Panc1 (cell line): ENCODE data around the gene CXorf58. TPM values are rescaled to one million over a fixed set of nuclear protein-coding genes. Genes with fewer than 3 reads are reported as not detected.

ENCODE experiments used
- ATAC-seq: fragments of 200-7000 bp; cut with Tn5 transposase; 2 replicates; pipeline ENCODE4 v1.9.1; 2020; ENCODE audit warnings: mild to moderate bottlenecking, moderate library complexity
- BruUV-seq: library from RNA; stranded (reverse); fragments of 400-500 nt; replicated peaks from 2 replicates; lab custom pipeline; 2021; lab: Mats Ljungman, UMichigan
- CTCF ChIA-PET: fragments of 300-600 bp; sonication (Branson Sonifier 250); formaldehyde crosslinking; loops from one replicate; lab custom pipeline; 2022; ENCODE audit warnings: antibody characterized with exemption; lab: Charles Lee
- POLR2A ChIA-PET: fragments of 300-600 bp; sonication (Branson Sonifier 250); formaldehyde crosslinking; loops from one replicate; lab custom pipeline; 2022; ENCODE audit warnings: antibody characterized with exemption; lab: Charles Lee
- DNase-seq: peaks from one replicate; pipeline ENCODE4 v3.0.0-alpha.2; 2010; ENCODE audit warnings: low read depth, low spot score
- H3K27ac ChIP-seq: 2 replicates; pipeline ENCODE4 v1.5.1; 2011; ENCODE audit warnings: mild to moderate bottlenecking, low read length, inconsistent platforms
- H3K27me3 ChIP-seq: fragments of 200-500 bp; sonication (Bioruptor generic); 2 replicates; pipeline ENCODE4 v1.6.0; 2014; ENCODE audit warnings: low read length, inconsistent platforms; ENCODE audit not compliant: control insufficient read depth, insufficient read depth
- H3K36me3 ChIP-seq: fragments of 200-500 bp; sonication (Bioruptor generic); 2 replicates; pipeline ENCODE4 v1.5.1; 2014; ENCODE audit warnings: inconsistent platforms, mild to moderate bottlenecking, low read length, moderate library complexity; ENCODE audit not compliant: control insufficient read depth, insufficient read depth
- H3K4me1 ChIP-seq: 2 replicates; pipeline ENCODE4 v1.5.1; 2011; ENCODE audit warnings: inconsistent platforms, mild to moderate bottlenecking, low read length, moderate library complexity; ENCODE audit not compliant: control insufficient read depth, insufficient read depth
- H3K4me3 ChIP-seq, 2 experiments: 2 replicates each; pipeline ENCODE4 v1.5.1; 2011 to 2012; ENCODE audit warnings: low read depth in 2 of 2, low read length in 2 of 2, mild to moderate bottlenecking in 2 of 2, inconsistent platforms in 1 of 2, moderate library complexity in 1 of 2
- H3K9me3 ChIP-seq: fragments of 200-500 bp; sonication (Bioruptor generic); 2 replicates; pipeline ENCODE4 v1.5.1; 2014; ENCODE audit warnings: low read depth, mild to moderate bottlenecking, inconsistent platforms, low read length, moderate library complexity; ENCODE audit not compliant: control insufficient read depth, insufficient read depth
- CTCF ChIP-seq: fragments of 450-650 bp; IDR thresholded peaks from 2 replicates; pipeline ENCODE4 v1.5.1; 2017; ENCODE audit warnings: mild to moderate bottlenecking
- POLR2AphosphoS5 ChIP-seq: IDR thresholded peaks from 2 replicates; pipeline ENCODE4 v1.6.1; 2012; ENCODE audit warnings: mild to moderate bottlenecking, low read depth, low read length, moderate library complexity
- REST ChIP-seq, 2 experiments: IDR thresholded peaks; 2 replicates each; pipeline ENCODE4 v1.6.1; 2011 to 2012; ENCODE audit warnings: low read depth in 2 of 2, control low read depth in 1 of 2, low read length in 1 of 2, mild to moderate bottlenecking in 1 of 2, moderate library complexity in 1 of 2; ENCODE audit not compliant: insufficient read depth in 1 of 2
- SIN3A ChIP-seq: IDR thresholded peaks from 2 replicates; pipeline ENCODE4 v1.6.1; 2012; ENCODE audit warnings: low read depth, mild to moderate bottlenecking, low read length, moderate library complexity, borderline replicate concordance; ENCODE audit not compliant: insufficient read depth
- TCF7L2 ChIP-seq: IDR thresholded peaks from 2 replicates; pipeline ENCODE4 v1.6.1; 2011; ENCODE audit warnings: mild to moderate bottlenecking, low read depth, low read length, inconsistent platforms
- in situ Hi-C: cut with HindIII; loops from 2 replicates; pipeline ENCODE4 v1.10.0; 2016; ENCODE audit warnings: low sequenced_read_pairs, low pct_unique_long_range_greater_than_20kb
- intact Hi-C: fragments of 100-400 bp; cut with micrococcal nuclease; formaldehyde crosslinking; loops from one replicate; pipeline ENCODE4 v1.10.0; 2022; ENCODE audit not compliant: unreplicated experiment
- total RNA-seq: library from RNA; stranded (reverse); gene quantifications from one replicate; pipeline ENCODE4 v1.2.1, GENCODE V29; 2021; ENCODE audit not compliant: unreplicated experiment

The CXorf58 gene
- total RNA-seq, 1 experiment from 2014 or later: 0.41 TPM

DNA sequence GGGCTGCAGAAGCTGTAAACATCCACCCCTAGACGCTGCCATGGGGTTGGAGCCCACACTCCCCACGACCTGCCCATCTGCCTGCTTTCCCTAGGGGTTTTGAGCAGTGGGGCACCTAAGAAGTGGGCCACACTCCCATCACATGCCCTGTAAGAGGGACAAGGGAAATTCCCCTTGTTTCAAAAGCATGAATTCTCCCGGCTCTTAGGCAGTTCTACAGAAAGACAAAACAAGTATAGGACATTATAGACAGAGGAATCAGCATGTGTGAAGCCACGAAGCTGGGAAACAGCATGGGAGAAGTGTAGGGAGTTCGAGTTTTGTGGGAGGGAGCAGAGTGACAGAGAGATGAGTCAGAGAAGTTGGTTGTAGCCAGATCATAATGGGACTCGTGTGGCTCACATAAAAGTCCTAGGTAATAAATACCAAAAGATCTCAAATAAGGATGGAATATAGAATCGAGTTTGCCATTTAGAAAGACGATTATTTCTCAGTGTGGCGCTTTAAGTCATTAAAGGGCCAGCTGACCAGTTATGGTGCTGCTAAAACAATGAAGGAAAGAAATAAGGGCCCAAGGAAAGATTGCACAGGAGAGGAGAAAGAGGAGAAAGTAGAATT lies 24.0 kb upstream of the CXorf58 start:
- DNase-seq (no peak), ATAC-seq (peak; percentile 93)
- Histone ChIP-seq H3K9me3 (no peaks in the 10 kb centered on the region), H3K27ac (peak overlapping the region; percentile 86), H3K4me1 (peaks cover 17% of the 10 kb centered on the region), H3K4me3 (peak overlapping the region; percentile 16 to 29; a peak in 3 of 4 replicates), H3K27me3 (no peaks in the 10 kb centered on the region), H3K36me3 (no peaks in the 10 kb centered on the region)
- CTCF ChIA-PET: interaction anchor here (1.4 kb wide), 1 partner anchor 18 kb away, joined by 4 read pairs; no protein-coding TSS in a partner anchor
- intact Hi-C loops: no loop called here
- in situ Hi-C loops: no loop called here
- no peak for TF ChIP-seq CTCF
- TF ChIP-seq REST (IDR thresholded peaks at IDR 0.05; ENCODE audit: insufficient read depth in 1 of 2, low read depth in 2 of 2, low read length in 1 of 2): no peak
- TF ChIP-seq POLR2AphosphoS5: no peak
- no peak for TF ChIP-seq SIN3A
- TF ChIP-seq TCF7L2: no peak
- BruUV-seq: no TSS peak
- POLR2A ChIA-PET: no interaction called here

- ChIA-PET POLR2A (interaction anchor here (0.6 kb wide), 1 partner anchor 13 kb away, joined by 3 read pairs; no protein-coding TSS in a partner anchor), CTCF (interaction anchor here (1.4 kb wide), 1 partner anchor 17 kb away, joined by 4 read pairs; no protein-coding TSS in a partner anchor)
- Histone ChIP-seq H3K27me3 (no peaks in the 10 kb centered on the region), H3K4me3 (no peak overlapping the region), H3K36me3 (no peaks in the 10 kb centered on the region), H3K4me1 (peaks cover 17% of the 10 kb centered on the region), H3K27ac (peak overlapping the region; percentile 86), H3K9me3 (no peaks in the 10 kb centered on the region)
- TF ChIP-seq CTCF: no peak
- no peak for TF ChIP-seq SIN3A
- TF ChIP-seq POLR2AphosphoS5: no peak
- TF ChIP-seq REST (IDR thresholded peaks at IDR 0.05; ENCODE audit: insufficient read depth in 1 of 2, low read depth in 2 of 2, low read length in 1 of 2): no peak
- no peak for TF ChIP-seq TCF7L2
- intact Hi-C loops (no loop called here), in situ Hi-C loops (no loop called here)
- ATAC-seq (no peak), DNase-seq (no peak)
- BruUV-seq: no TSS peak
These were observed 23.3 kb upstream of the CXorf58 start for GRCh38 chrX:23884427-23885024.
